Lower leg skin (tissue), 3 donors: ENCODE measurements around the gene ZNF512B.

Experiments
- CTCF ChIP-seq, 3 donors: fragments of 450-650 bp; IDR thresholded peaks; one replicate each; pipeline ENCODE4 v1.5.1; 2016; ENCODE audit warnings: antibody characterized with exemption in 3 of 3, mild to moderate bottlenecking in 3 of 3, moderate library complexity in 2 of 3
- POLR2A ChIP-seq, 2 donors: fragments of 450-650 bp; IDR thresholded peaks; one replicate each; pipeline ENCODE4 v1.6.1; 2016 to 2017; ENCODE audit warnings: antibody characterized with exemption in 2 of 2, mild to moderate bottlenecking in 1 of 2, moderate library complexity in 1 of 2

GRCh38 chr20:63945031-63945658, 24.6 kb downstream of the ZNF512B start:
- no peak for TF ChIP-seq POLR2A (IDR thresholded peaks at IDR 0.05)
- no peak for TF ChIP-seq CTCF (IDR thresholded peaks at IDR 0.05)
